ENCODE measurements around the gene MAGI1.
"Not testable (repeated sequence)": the region's sequence is repeated elsewhere in the genome, so short reads cannot be mapped to it uniquely, and the experiment has no call there.

MAGI1 gene

GRCh38 chr3:66050821-66051220 lies 12.1 kb upstream of the MAGI1 start:
- H3K27ac Mint-ChIP-seq: no peak overlapping the region
- H3K4me1 Mint-ChIP-seq: no peaks in the 10 kb centered on the region
- no peaks in the 10 kb centered on the region for H3K36me3 Mint-ChIP-seq
- no peak for ATAC-seq
- no peak overlapping the region for H3K4me3 Mint-ChIP-seq
- DNase-seq (ENCODE audit: low spot score in 2 of 2): no peak
- H3K9me3 Mint-ChIP-seq: no peaks in the 10 kb centered on the region

DNA sequence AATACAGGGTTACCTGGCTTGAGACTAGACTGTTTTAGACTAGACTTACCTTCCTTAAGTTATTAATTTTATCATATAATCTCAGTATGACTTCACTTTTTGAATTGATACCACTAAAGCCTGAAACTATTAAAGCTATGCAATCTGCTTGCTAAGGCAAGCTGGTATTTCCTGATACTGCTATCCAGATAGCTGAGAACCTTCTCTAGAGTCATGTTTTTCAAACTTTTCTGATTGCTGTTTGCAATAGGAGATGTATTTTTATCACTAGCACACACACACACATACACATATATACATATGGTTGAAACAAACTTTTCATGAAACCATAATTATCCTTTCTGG lies 9.3 kb upstream of the MAGI1 start:
- Mint-ChIP-seq H3K4me1 (no peaks in the 10 kb centered on the region), H3K4me3 (no peak overlapping the region), H3K27ac (no peak overlapping the region), H3K9me3 (no peaks in the 10 kb centered on the region), H3K36me3 (no peaks in the 10 kb centered on the region)
- DNase-seq (ENCODE audit: low spot score in 2 of 2): no peak
- ATAC-seq: no peak

DNA sequence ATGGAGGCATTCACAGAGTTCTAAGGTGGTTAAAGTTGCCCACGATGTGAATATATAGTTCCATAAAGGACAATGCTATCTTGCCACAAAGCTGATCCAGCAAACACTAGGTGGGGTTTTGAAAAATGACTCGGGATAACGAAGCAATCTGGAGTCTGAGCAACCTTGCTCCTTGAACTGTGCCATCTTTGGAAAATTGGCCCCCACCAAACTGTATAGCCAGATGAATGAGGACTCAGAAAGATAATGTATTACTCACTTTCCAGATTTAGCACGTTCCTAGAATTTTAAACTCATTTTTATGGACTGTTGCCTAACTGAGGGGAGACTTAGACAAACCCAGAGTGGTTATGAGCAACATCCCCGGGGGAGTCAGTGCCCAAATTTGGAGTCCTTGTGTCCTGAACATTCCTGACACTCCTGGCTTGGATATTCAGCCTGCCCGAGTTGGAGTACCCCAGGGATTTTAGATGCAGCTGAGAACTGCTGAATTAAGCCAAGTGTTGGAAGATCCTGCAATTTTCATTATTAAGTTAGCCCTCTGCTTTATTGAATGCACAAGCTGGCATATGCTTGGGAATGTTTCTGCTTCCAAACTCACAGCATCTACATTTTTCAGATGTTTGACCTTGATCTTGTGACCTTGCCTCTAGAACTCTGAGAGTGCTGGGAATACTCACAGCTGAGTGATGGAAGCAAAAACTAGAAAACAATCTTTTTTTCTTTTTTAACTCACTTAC lies 8.8 kb upstream of the MAGI1 start:
- H3K4me3 Mint-ChIP-seq: no peak overlapping the region
- no peak for DNase-seq (ENCODE audit: low spot score in 2 of 2)

DNA sequence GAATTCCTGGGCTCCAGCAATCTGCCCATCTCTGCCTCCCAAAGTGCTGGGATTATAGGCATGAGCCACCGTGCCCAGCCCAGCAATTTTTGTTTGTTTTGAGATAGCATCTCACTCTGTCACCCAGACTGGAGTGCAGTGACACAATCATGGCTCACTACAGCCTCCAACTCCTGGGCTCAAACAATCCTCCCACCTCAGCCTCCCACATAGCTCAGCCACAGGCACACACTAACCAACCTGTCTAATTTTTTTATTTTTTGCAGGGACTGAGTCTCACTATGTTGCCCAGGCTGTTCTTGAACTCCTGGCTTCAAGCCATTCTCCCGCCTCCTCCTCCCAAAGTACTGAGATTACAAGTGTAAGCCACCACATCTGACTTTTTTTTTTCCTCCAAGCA lies 7.6 kb upstream of the MAGI1 start:
- H3K27ac Mint-ChIP-seq; H3K9me3 Mint-ChIP-seq; H3K4me3 Mint-ChIP-seq; H3K4me1 Mint-ChIP-seq; H3K36me3 Mint-ChIP-seq; DNase-seq (ENCODE audit: low spot score in 2 of 2); ATAC-seq: not testable (repeated sequence)

More for the DNA sequence above, 8.8 kb upstream of the MAGI1 start:
- Mint-ChIP-seq H3K27ac (no peak overlapping the region), H3K4me1 (no peaks in the 10 kb centered on the region), H3K36me3 (no peaks in the 10 kb centered on the region), H3K9me3 (no peaks in the 10 kb centered on the region)
- ATAC-seq: no peak

- Mint-ChIP-seq H3K27ac (no peak overlapping the region), H3K9me3 (no peaks in the 10 kb centered on the region), H3K4me1 (peaks cover 20% of the 10 kb centered on the region), H3K4me3 (no peak overlapping the region), H3K36me3 (no peaks in the 10 kb centered on the region)
- no peak for ATAC-seq
- no peak for DNase-seq (ENCODE audit: low spot score in 2 of 2)
Observed at GRCh38 chr3:66041828-66042227, 3.1 kb upstream of the MAGI1 start.

GRCh38 chr3:66041116-66041515 lies 2.4 kb upstream of the MAGI1 start:
- no peaks in the 10 kb centered on the region for H3K36me3 Mint-ChIP-seq
- no peak overlapping the region for H3K4me3 Mint-ChIP-seq
- no peaks in the 10 kb centered on the region for H3K9me3 Mint-ChIP-seq
- peaks cover 20% of the 10 kb centered on the region for H3K4me1 Mint-ChIP-seq
- ATAC-seq (no peak), DNase-seq (ENCODE audit: low spot score in 2 of 2) (no peak)
- no peak overlapping the region for H3K27ac Mint-ChIP-seq

DNA sequence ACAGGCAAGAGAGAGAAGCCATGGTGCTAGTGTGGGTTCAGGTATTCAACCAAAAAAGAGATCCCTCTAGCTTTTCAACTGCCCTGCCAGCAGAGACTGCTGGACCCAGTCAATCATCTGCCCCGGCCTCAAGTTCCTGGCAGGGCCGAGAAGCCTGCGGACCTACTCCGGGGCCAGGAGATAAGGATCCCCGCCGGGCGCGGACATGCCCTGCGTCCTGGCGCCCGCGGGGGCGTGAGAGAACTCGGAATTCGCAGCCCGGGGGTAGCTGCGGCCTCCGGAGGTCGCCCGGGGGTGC lies 821 bp upstream of the MAGI1 start:
- H3K4me3 Mint-ChIP-seq: peak overlapping the region; percentile 77
- H3K27ac Mint-ChIP-seq: no peak overlapping the region
- H3K4me1 Mint-ChIP-seq: peaks cover 20% of the 10 kb centered on the region
- DNase-seq (ENCODE audit: low spot score in 2 of 2) (no peak), ATAC-seq (no peak)
- no peaks in the 10 kb centered on the region for H3K36me3 Mint-ChIP-seq
- no peaks in the 10 kb centered on the region for H3K9me3 Mint-ChIP-seq

GRCh38 chr3:66038384-66038725 lies 363 bp downstream of the MAGI1 start:
- Mint-ChIP-seq H3K4me1 (peaks cover 20% of the 10 kb centered on the region), H3K4me3 (peak overlapping the region; percentile 77), H3K27ac (no peak overlapping the region), H3K36me3 (no peaks in the 10 kb centered on the region), H3K9me3 (no peaks in the 10 kb centered on the region)
- DNase-seq (ENCODE audit: low spot score in 2 of 2) (no peak), ATAC-seq (no peak)

GRCh38 chr3:66037986-66038369 lies 740 bp downstream of the MAGI1 start:
- Mint-ChIP-seq H3K27ac (no peak overlapping the region), H3K9me3 (no peaks in the 10 kb centered on the region), H3K4me3 (peak overlapping the region; percentile 77), H3K4me1 (peaks cover 20% of the 10 kb centered on the region), H3K36me3 (no peaks in the 10 kb centered on the region)
- no peak for DNase-seq (ENCODE audit: low spot score in 2 of 2)
- no peak for ATAC-seq

- Mint-ChIP-seq H3K27ac (no peak overlapping the region), H3K4me3 (peak overlapping the region; percentile 77), H3K36me3 (no peaks in the 10 kb centered on the region), H3K9me3 (no peaks in the 10 kb centered on the region), H3K4me1 (peaks cover 20% of the 10 kb centered on the region)
- DNase-seq (ENCODE audit: low spot score in 2 of 2): no peak
- ATAC-seq: no peak
Observed at GRCh38 chr3:66037330-66037985, 1.3 kb downstream of the MAGI1 start.

DNA sequence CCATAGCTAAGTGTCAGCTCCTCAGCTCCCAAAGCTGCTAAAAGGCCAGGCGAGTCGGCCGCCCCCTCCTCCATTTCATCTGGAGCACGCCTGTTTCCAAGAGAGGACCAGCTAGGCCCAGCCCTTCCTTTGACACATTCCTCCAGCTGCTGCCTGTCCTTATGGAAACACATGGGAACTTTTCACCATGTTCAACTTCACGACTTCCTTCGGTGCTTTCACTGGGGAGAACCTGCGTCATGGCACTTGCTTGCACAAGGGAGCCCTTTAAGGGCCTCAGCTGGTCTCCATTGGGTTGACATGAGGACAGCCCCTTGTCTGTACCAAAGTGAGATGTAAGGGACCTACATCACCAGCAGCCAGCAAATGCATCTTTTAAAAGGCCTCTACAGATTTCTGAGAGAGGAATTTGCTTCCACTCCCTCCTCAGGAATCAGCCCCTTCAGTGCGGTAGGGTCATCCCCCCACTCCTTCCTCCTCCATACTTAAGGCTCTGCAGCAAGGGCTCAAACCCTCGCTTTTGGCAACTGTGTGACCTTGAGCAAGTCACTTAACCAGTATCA lies 2.1 kb downstream of the MAGI1 start:
- Mint-ChIP-seq H3K9me3 (no peaks in the 10 kb centered on the region), H3K36me3 (no peaks in the 10 kb centered on the region), H3K4me1 (peaks cover 20% of the 10 kb centered on the region), H3K4me3 (no peak overlapping the region), H3K27ac (no peak overlapping the region)
- ATAC-seq (no peak), DNase-seq (ENCODE audit: low spot score in 2 of 2) (no peak)

GRCh38 chr3:66035763-66036477 lies 2.8 kb downstream of the MAGI1 start:
- no peak overlapping the region for H3K4me3 Mint-ChIP-seq
- H3K36me3 Mint-ChIP-seq: no peaks in the 10 kb centered on the region
- no peaks in the 10 kb centered on the region for H3K9me3 Mint-ChIP-seq
- DNase-seq (ENCODE audit: low spot score in 2 of 2) (no peak), ATAC-seq (no peak)
- H3K4me1 Mint-ChIP-seq: peaks cover 20% of the 10 kb centered on the region
- H3K27ac Mint-ChIP-seq: no peak overlapping the region

DNA sequence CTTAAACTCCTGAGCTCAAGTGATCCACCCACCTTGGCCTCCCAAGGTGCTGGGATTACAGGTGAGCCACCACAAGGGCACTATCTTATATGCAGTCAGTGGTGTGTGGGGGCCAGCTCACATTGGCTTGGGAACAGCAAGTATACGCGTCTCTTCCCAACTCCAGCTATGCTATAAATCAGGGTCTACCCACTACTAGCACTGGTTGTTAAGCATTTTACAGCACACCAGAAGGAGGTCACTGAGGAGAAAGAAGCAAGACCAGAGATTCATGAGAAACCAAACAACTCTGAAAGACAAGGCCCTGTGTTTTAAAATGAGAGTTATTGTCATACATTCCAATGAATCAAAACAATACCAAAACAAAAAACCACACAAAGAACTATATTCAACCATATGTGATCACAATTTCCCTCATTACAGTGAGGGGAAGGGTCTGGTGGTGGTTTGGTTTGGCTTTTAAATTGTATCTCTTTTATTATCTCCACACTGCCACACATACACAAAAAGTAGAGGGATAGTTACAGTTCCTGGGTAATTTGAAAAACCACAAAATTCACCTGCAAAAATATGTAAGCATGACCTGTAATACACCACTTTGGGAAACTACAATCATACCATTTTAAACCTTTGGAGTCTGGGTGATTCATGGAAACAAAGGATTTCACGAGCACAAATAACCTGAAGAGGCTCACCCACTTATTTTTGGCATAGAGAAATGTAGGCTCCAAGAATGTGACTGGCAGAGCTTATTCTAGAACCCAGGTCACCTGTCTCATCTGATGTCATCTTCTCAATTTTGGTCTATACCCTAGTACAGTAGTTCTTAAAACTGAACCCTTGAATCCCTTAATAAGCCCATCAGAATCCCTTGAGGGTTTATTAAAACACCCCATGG lies 5.2 kb downstream of the MAGI1 start:
- peak; percentile 43 for ATAC-seq
- Mint-ChIP-seq H3K36me3 (no peaks in the 10 kb centered on the region), H3K4me3 (no peak overlapping the region), H3K4me1 (peaks cover 10% of the 10 kb centered on the region), H3K27ac (no peak overlapping the region), H3K9me3 (no peaks in the 10 kb centered on the region)
- DNase-seq (ENCODE audit: low spot score in 2 of 2): no peak

DNA sequence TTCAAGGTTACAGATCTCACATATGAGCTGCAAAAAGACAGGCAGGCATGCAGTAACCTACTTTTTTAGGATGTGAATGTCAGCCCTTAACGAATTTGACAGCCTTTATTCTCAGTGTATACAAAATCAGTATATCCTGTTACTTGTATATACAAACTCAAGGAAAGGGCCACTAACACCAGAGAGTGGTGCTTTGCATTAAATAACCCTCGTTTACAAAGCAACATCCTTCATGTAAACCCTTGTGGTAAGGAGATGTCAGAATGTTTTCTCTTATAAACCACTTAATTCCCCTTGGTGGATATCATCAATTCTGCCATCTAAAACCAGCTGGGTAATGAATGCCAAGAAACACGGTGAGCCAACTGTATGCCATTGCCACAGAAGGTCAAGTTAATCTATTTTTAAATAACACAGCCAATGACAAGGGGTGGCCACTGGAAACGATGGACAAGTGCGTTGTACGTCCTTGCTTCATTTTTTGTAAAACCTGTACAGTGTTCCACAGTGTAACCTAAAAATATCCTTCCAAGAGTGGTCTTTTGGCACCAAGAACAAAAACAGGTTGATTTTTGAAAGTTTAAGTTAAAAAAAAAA lies 7.5 kb downstream of the MAGI1 start:
- no peak for DNase-seq (ENCODE audit: low spot score in 2 of 2)
- Mint-ChIP-seq H3K4me3 (no peak overlapping the region), H3K36me3 (no peaks in the 10 kb centered on the region), H3K4me1 (no peaks in the 10 kb centered on the region), H3K27ac (no peak overlapping the region), H3K9me3 (no peaks in the 10 kb centered on the region)
- no peak for ATAC-seq

GRCh38 chr3:66029443-66029842 lies 9.3 kb downstream of the MAGI1 start:
- ATAC-seq: no peak
- H3K27ac Mint-ChIP-seq: no peak overlapping the region
- no peaks in the 10 kb centered on the region for H3K9me3 Mint-ChIP-seq
- H3K4me1 Mint-ChIP-seq: no peaks in the 10 kb centered on the region
- H3K36me3 Mint-ChIP-seq: no peaks in the 10 kb centered on the region
- no peak for DNase-seq (ENCODE audit: low spot score in 2 of 2)
- no peak overlapping the region for H3K4me3 Mint-ChIP-seq
